A549 (cell line): ENCODE measurements around the gene NRDE2. TPM values are rescaled to one million over a fixed set of nuclear protein-coding genes. Genes with fewer than 3 reads are reported as not detected.
A peak's percentile ranks its signal among the peaks of the same experiment; 100 is the strongest.

Experiments
- ATAC-seq, 2 experiments: fragments of 200-7000 bp in 1 of 2; fragments of >200 bp in 1 of 2; cut with Nextera tagmentation in 1 of 2; cut with Tn5 transposase in 1 of 2; 3 replicates each; pipeline versions ENCODE4 v1.8.0 to v1.9.1; 2018 to 2020; ENCODE audit warnings: mild to moderate bottlenecking in 1 of 2, moderate library complexity in 1 of 2
- CTCF ChIA-PET: fragments of 300-600 bp; sonication (Branson Sonifier 250); formaldehyde crosslinking; extraction: SDS; loops from one replicate; lab custom pipeline; 2021; ENCODE audit warnings: antibody characterized with exemption, inconsistent platforms; lab: Yijun Ruan, JAX
- POLR2A ChIA-PET: fragments of 350-600 bp; formaldehyde crosslinking; extraction: SDS; loops from one replicate; lab custom pipeline; 2021; ENCODE audit warnings: antibody characterized with exemption, inconsistent platforms; lab: Yijun Ruan, JAX
- DNase-seq, 2 experiments: peaks; one replicate each; pipeline versions ENCODE4 v3.0.0 to v3.0.0-alpha.2; 2011 to 2016; ENCODE audit warnings: low read depth in 1 of 2, low spot score in 1 of 2
- FAIRE-seq: peaks from 2 replicates; lab custom pipeline; 2011; peaks lifted over from hg19 to GRCh38; lab: Jason Lieb, UNC
- H3K27ac ChIP-seq, 2 experiments: fragments of >200 bp; sonication (Bioruptor Twin); formaldehyde crosslinking; 3 replicates each; pipeline ENCODE4 v1.5.1; 2016 to 2017
- H3K4me1 ChIP-seq: fragments of >200 bp; sonication (Bioruptor Twin); formaldehyde crosslinking; 3 replicates; pipeline ENCODE4 v1.6.1; 2016
- H3K4me2 ChIP-seq: fragments of >200 bp; sonication (Bioruptor Twin); formaldehyde crosslinking; 3 replicates; pipeline ENCODE4 v1.6.1; 2016
- H3K4me3 ChIP-seq: fragments of >200 bp; sonication (Bioruptor Twin); formaldehyde crosslinking; 3 replicates; pipeline ENCODE4 v1.5.1; 2016
- H3K9me3 ChIP-seq: fragments of >200 bp; sonication (Bioruptor Twin); formaldehyde crosslinking; 3 replicates; pipeline ENCODE4 v1.6.1; 2016
- ATOH8 ChIP-seq: fragments of 250-450 bp; sonication (Bioruptor Pico); IDR thresholded peaks from 2 replicates; pipeline ENCODE4 v1.5.0; 2020; ENCODE audit warnings: low read depth, mild to moderate bottlenecking, moderate library complexity
- BCL3 ChIP-seq: fragments of >200 bp; sonication (Bioruptor Twin); formaldehyde crosslinking; IDR thresholded peaks from 3 replicates; pipeline ENCODE4 v1.6.1; 2016
- BHLHE40 ChIP-seq: IDR thresholded peaks from 2 replicates; pipeline ENCODE4 v1.6.1; 2012; ENCODE audit warnings: low read depth, low read length, inconsistent platforms
- CBX8 ChIP-seq: fragments of 200-600 bp; sonication (generic); IDR thresholded peaks from 2 replicates; pipeline ENCODE4 v1.6.1; 2016
- CEBPB ChIP-seq, 2 experiments: fragments of >200 bp in 1 of 2; sonication (Bioruptor Twin) in 1 of 2; formaldehyde crosslinking in 1 of 2; IDR thresholded peaks; 2 replicates each; pipeline ENCODE4 v1.6.1; 2012 to 2016
- CHD2 ChIP-seq: fragments of 150-350 bp; IDR thresholded peaks from 2 replicates; pipeline ENCODE4 v1.6.1; 2014; ENCODE audit warnings: low read length; ENCODE audit not compliant: partially characterized antibody
- FOXS1 ChIP-seq: fragments of 250-450 bp; sonication (Bioruptor Pico); IDR thresholded peaks from 2 replicates; pipeline ENCODE4 v1.5.0; 2020; ENCODE audit warnings: mild to moderate bottlenecking, moderate library complexity
- HES2 ChIP-seq: fragments of >200 bp; sonication (Bioruptor Twin); formaldehyde crosslinking; IDR thresholded peaks from 2 replicates; pipeline ENCODE4 v1.6.1; 2016
- MAFK ChIP-seq: fragments of 450-650 bp; IDR thresholded peaks from 2 replicates; pipeline ENCODE4 v1.6.1; 2014; ENCODE audit not compliant: partially characterized antibody
- MAX ChIP-seq: IDR thresholded peaks from 2 replicates; pipeline ENCODE4 v1.6.1; 2012
- NFE2L2 ChIP-seq: fragments of 150-350 bp; conservative IDR thresholded peaks from 2 replicates; pipeline ENCODE4 v1.6.1; 2014; ENCODE audit warnings: low read length
- NR3C1 ChIP-seq: fragments of >200 bp; sonication (Bioruptor Twin); formaldehyde crosslinking; IDR thresholded peaks from 3 replicates; pipeline ENCODE4 v1.6.1; 2017
- POLR2A ChIP-seq: IDR thresholded peaks from 2 replicates; pipeline ENCODE4 v1.6.1; 2012; ENCODE audit warnings: mild to moderate bottlenecking, low read length
- REST ChIP-seq: fragments of 200-600 bp; sonication (generic); IDR thresholded peaks from 2 replicates; pipeline ENCODE4 v1.6.1; 2016; ENCODE audit warnings: antibody characterized with exemption, mild to moderate bottlenecking, moderate library complexity
- RFX5 ChIP-seq: fragments of 450-650 bp; IDR thresholded peaks from 2 replicates; pipeline ENCODE4 v1.7.1; 2014; ENCODE audit warnings: antibody characterized with exemption, mild to moderate bottlenecking, moderate library complexity
- ZSCAN20 ChIP-seq: fragments of 250-450 bp; sonication (Bioruptor Pico); IDR thresholded peaks from 2 replicates; pipeline ENCODE4 v1.8.0; 2022; ENCODE audit warnings: mild to moderate bottlenecking, moderate library complexity
- WGBS: methylation state at CpG from one replicate; pipeline ENCODE4 v1.1.6; 2017; ENCODE audit errors: missing lambda C conversion rate; 5-methylcytosine and 5-hydroxymethylcytosine counted together
- polyA plus RNA-seq, 4 experiments: library from polyadenylated mRNA; depleted of rRNA in 3 of 4; stranded (reverse); fragments of >200 nt; fragmentation: RNase III in 1 of 4; extraction: RNeasy Plus Mini Kit Qiagen cat#74134 plus additional on column Dnase treatment in 1 of 4; gene quantifications; 2 replicates in 3 of 4; 3 replicates in 1 of 4; pipeline ENCODE4 v1.2.3, GENCODE V29; 2011 to 2017

The NRDE2 gene
- polyA plus RNA-seq, 2 of the 4 experiments (the other 2 are of a cell fraction), result 11.6 to 12.7 TPM

- FAIRE-seq (no peak), DNase-seq (no peak), ATAC-seq (no peak)
- ChIA-PET POLR2A (interaction anchor here (0.6 to 0.7 kb wide), 2 partner anchors 118 to 439 kb away, joined by 3 to 5 read pairs; no protein-coding TSS in a partner anchor), CTCF (no interaction called here)
- H3K9me3 ChIP-seq, result no peaks in the 10 kb centered on the region
- no peak overlapping the region for H3K27ac ChIP-seq
- no peaks in the 10 kb centered on the region for H3K4me1 ChIP-seq
- no peak for TF ChIP-seq CHD2
- TF ChIP-seq MAX, result no peak
- TF ChIP-seq HES2, result no peak
- TF ChIP-seq REST, result no peak
- TF ChIP-seq FOXS1 (CRISPR knock-in tag), result no peak
- no peak for TF ChIP-seq BCL3
- TF ChIP-seq NR3C1, result no peak
- 92% methylated on average over 3 of the region's 3 CpGs for WGBS
- no peak overlapping the region for H3K4me2 ChIP-seq
- H3K4me3 ChIP-seq, result no peak overlapping the region
Measured at GRCh38 chr14:90319173-90319572, 12.6 kb downstream of the NRDE2 start.

- H3K4me3 ChIP-seq, result no peak overlapping the region
- no peak overlapping the region for H3K27ac ChIP-seq
- CTCF ChIA-PET, result interaction anchor here (0.6 to 2.0 kb wide), 2 partner anchors 17 to 203 kb away, joined by 3 to 8 read pairs; no protein-coding TSS in a partner anchor
- FAIRE-seq (no peak), ATAC-seq (no peak), DNase-seq (no peak)
- no peak overlapping the region for H3K4me2 ChIP-seq
- WGBS, result 74% methylated on average over 4 of the region's 4 CpGs
- no peaks in the 10 kb centered on the region for H3K9me3 ChIP-seq
- POLR2A ChIA-PET, result no interaction called here
- TF ChIP-seq MAFK (peak; percentile 12), NFE2L2 (no peak)
- H3K4me1 ChIP-seq, result no peaks in the 10 kb centered on the region
Measured at GRCh38 chr14:90318016-90318415, 13.7 kb downstream of the NRDE2 start.

GRCh38 chr14:90317286-90317685 is 14.5 kb downstream of the NRDE2 start:
- no peaks in the 10 kb centered on the region for H3K9me3 ChIP-seq
- no peak overlapping the region for H3K27ac ChIP-seq
- no peak overlapping the region for H3K4me3 ChIP-seq
- no peak for TF ChIP-seq POLR2A
- TF ChIP-seq BHLHE40, result no peak
- no peak for TF ChIP-seq RFX5
- no peak for TF ChIP-seq CEBPB (IDR thresholded peaks at IDR 0.05)
- no peak for TF ChIP-seq ATOH8 (CRISPR knock-in tag)
- TF ChIP-seq ZSCAN20 (CRISPR knock-in tag), result no peak
- no peak for TF ChIP-seq CBX8
- ChIA-PET CTCF (interaction anchor here (0.7 to 2.0 kb wide), 3 partner anchors 16 to 82 kb away, joined by 3 to 8 read pairs (median 4); no protein-coding TSS in a partner anchor), POLR2A (no interaction called here)
- no peak for FAIRE-seq
- H3K4me2 ChIP-seq, result no peak overlapping the region
- H3K4me1 ChIP-seq, result no peaks in the 10 kb centered on the region
- WGBS, result 87% methylated on average over 2 of the region's 2 CpGs
- no peak for DNase-seq
- no peak for ATAC-seq
